ENCODE results near the gene POU6F1.

The POU6F1 gene

GRCh38 chr12:51218607-51219161 is 822 bp upstream of the POU6F1 start:
- peak overlapping the region; percentile 97 for H3K27ac ChIP-seq
- TF ChIP-seq ZFX (IDR thresholded peaks at IDR 0.05; ENCODE audit: borderline replicate concordance) (no peak), CTCF (IDR thresholded peaks at IDR 0.05) (no peak)

- TF ChIP-seq ZFX (IDR thresholded peaks at IDR 0.05; ENCODE audit: borderline replicate concordance) (no peak), CTCF (IDR thresholded peaks at IDR 0.05) (no peak)
- peak overlapping the region; percentile 97 for H3K27ac ChIP-seq
Observed at GRCh38 chr12:51217133-51217967, 512 bp downstream of the POU6F1 start.

- H3K27ac ChIP-seq: peak overlapping the region; percentile 97
- TF ChIP-seq CTCF (IDR thresholded peaks at IDR 0.05): no peak
- no peak for TF ChIP-seq ZFX (IDR thresholded peaks at IDR 0.05; ENCODE audit: borderline replicate concordance)
Observed at GRCh38 chr12:51216642-51217041, 1.2 kb downstream of the POU6F1 start.

GRCh38 chr12:51214895-51215294 is 3.0 kb downstream of the POU6F1 start:
- TF ChIP-seq ZFX (IDR thresholded peaks at IDR 0.05; ENCODE audit: borderline replicate concordance) (no peak), CTCF (IDR thresholded peaks at IDR 0.05) (no peak)
- H3K27ac ChIP-seq: peak overlapping the region; percentile 97

- peak overlapping the region; percentile 78 for H3K27ac ChIP-seq
- no peak for TF ChIP-seq CTCF (IDR thresholded peaks at IDR 0.05)
- TF ChIP-seq ZFX (IDR thresholded peaks at IDR 0.05; ENCODE audit: borderline replicate concordance): no peak
Observed at GRCh38 chr12:51210690-51211395, 7.0 kb downstream of the POU6F1 start.

GRCh38 chr12:51209259-51209658 is 8.6 kb downstream of the POU6F1 start:
- TF ChIP-seq CTCF (IDR thresholded peaks at IDR 0.05) (no peak), ZFX (IDR thresholded peaks at IDR 0.05; ENCODE audit: borderline replicate concordance) (no peak)
- H3K27ac ChIP-seq: peak overlapping the region; percentile 37

Measured in 22Rv1 (cell line).